ENCODE results near the gene MPND. TPM values are rescaled to one million over a fixed set of nuclear protein-coding genes. Genes with fewer than 3 reads are reported as not detected.

Gene MPND
- total and polyA plus RNA-seq, 10 of the 15 experiments (the other 5 are each of a cell fraction or from before 2014, with no cell fraction given), result 0.79 to 18.3 (median 6.0) TPM

- H3K27me3 ChIP-seq (replicated peaks in 1 of 2; ENCODE audit: control insufficient read depth in 2 of 2, insufficient read depth in 2 of 2, low read length in 1 of 2), result no peaks in the 10 kb centered on the region
- peaks cover 86% of the 10 kb centered on the region for H3K4me1 ChIP-seq (ENCODE audit: control insufficient read depth, insufficient read depth, low read length)
- RAD21 ChIA-PET (ENCODE audit: unreplicated experiment), result no interaction called here
- H3K79me2 ChIP-seq (ENCODE audit: control insufficient read depth, insufficient read depth, low read length), result peaks cover 95% of the 10 kb centered on the region
- no peaks in the 10 kb centered on the region for H4K20me1 ChIP-seq (ENCODE audit: control insufficient read depth, insufficient read depth)
- DNase-seq (ENCODE audit: low read depth, low spot score) (no peak), FAIRE-seq (no peak), ATAC-seq (no peak)
- BruUV-seq (replicated peaks), result no TSS peak
- 93% methylated on average over 22 of the region's 22 CpGs for WGBS (ENCODE audit: insufficient coverage, insufficient replicate concordance, low lambda C conversion rate, missing lambda C conversion rate)
- H3K27ac ChIP-seq (ENCODE audit: control insufficient read depth, insufficient read depth), result no peak overlapping the region
- SMC1A ChIA-PET (ENCODE audit: uncharacterized antibody, unreplicated experiment), result no interaction called here
- no peak overlapping the region for H2AFZ ChIP-seq (ENCODE audit: control insufficient read depth, low read depth, low read length)
- no peak overlapping the region; the same call in 1 of the 2 replicates for H3K4me2 ChIP-seq (ENCODE audit: control insufficient read depth, insufficient read depth)
- no peak overlapping the region for H3K4me3 ChIP-seq
- H3K9me3 ChIP-seq (replicated peaks; ENCODE audit: control insufficient read depth, insufficient read depth, low read length), result no peaks in the 10 kb centered on the region
- peaks cover 10 to 19% of the 10 kb centered on the region in 2 experiments; a peak in 3 of 4 replicates for H3K36me3 ChIP-seq (ENCODE audit: control insufficient read depth in 2 of 2, insufficient read depth in 2 of 2, low read length in 1 of 2)
- in situ Hi-C loops (cut with MboI), result no loop called here
- intact Hi-C loops (cut with micrococcal nuclease; ENCODE audit: unreplicated experiment), result no loop called here
- POLR2A ChIA-PET, result no interaction called here
- TF ChIP-seq ZBTB11 (CRISPR knock-in tag; IDR thresholded peaks at IDR 0.05) (no peak), WRNIP1 (IDR thresholded peaks at IDR 0.05; ENCODE audit: borderline replicate concordance, low read depth, low read length) (no peak)
- no peak overlapping the region for H3K9ac ChIP-seq (ENCODE audit: control insufficient read depth, insufficient read depth, low read length)
- CTCF ChIA-PET, result no interaction called here
Observed at GRCh38 chr19:4372165-4373012, 29.0 kb downstream of the MPND start.

Measured in GM12878 (cell line).